Glutamatergic neuron (in vitro differentiated cells): ENCODE results near the gene LRFN2. TPM values are rescaled to one million over a fixed set of nuclear protein-coding genes. Genes with fewer than 3 reads are reported as not detected.

Experiments
- DNase-seq: peaks from one replicate; pipeline ENCODE4 v3.0.0; 2022
- H3K27ac Mint-ChIP-seq: one replicate; pipeline ENCODE4 v1.8.0; 2020; ENCODE audit warnings: mild to moderate bottlenecking, mixed read lengths, inconsistent platforms; ENCODE audit not compliant: unreplicated experiment
- H3K27me3 Mint-ChIP-seq: one replicate; pipeline ENCODE4 v1.8.0; 2020; ENCODE audit warnings: mild to moderate bottlenecking, moderate library complexity, mixed read lengths, inconsistent platforms; ENCODE audit not compliant: unreplicated experiment
- H3K36me3 Mint-ChIP-seq: one replicate; pipeline ENCODE4 v1.8.0; 2020; ENCODE audit warnings: mild to moderate bottlenecking, mixed read lengths, inconsistent platforms; ENCODE audit not compliant: unreplicated experiment
- H3K4me1 Mint-ChIP-seq: one replicate; pipeline ENCODE4 v1.8.0; 2020; ENCODE audit warnings: mild to moderate bottlenecking, low read depth, mixed read lengths, inconsistent platforms; ENCODE audit not compliant: unreplicated experiment
- H3K4me3 Mint-ChIP-seq: one replicate; pipeline ENCODE4 v1.8.0; 2020; ENCODE audit warnings: mild to moderate bottlenecking, mixed read lengths, inconsistent platforms; ENCODE audit not compliant: unreplicated experiment
- H3K9me3 Mint-ChIP-seq: one replicate; pipeline ENCODE4 v1.8.0; 2020; ENCODE audit warnings: mild to moderate bottlenecking, moderate library complexity, mixed read lengths, inconsistent platforms; ENCODE audit not compliant: unreplicated experiment
- CTCF ChIP-seq: fragments of 200-600 bp; sonication (generic); IDR thresholded peaks from one replicate; pipeline ENCODE4 v1.5.0; 2021; ENCODE audit not compliant: partially characterized antibody, unreplicated experiment
- total RNA-seq: library from RNA; stranded (reverse); fragmentation: NEBNext Ultra II Directional; extraction: Animal tissue kit (Norgen Biotek cat#: 25700); gene quantifications from one replicate; pipeline ENCODE4 v1.2.1, GENCODE V29; 2021; ENCODE audit not compliant: unreplicated experiment

LRFN2 gene
- total RNA-seq, 1 donor from 2014 or later = 0.56 TPM

DNA sequence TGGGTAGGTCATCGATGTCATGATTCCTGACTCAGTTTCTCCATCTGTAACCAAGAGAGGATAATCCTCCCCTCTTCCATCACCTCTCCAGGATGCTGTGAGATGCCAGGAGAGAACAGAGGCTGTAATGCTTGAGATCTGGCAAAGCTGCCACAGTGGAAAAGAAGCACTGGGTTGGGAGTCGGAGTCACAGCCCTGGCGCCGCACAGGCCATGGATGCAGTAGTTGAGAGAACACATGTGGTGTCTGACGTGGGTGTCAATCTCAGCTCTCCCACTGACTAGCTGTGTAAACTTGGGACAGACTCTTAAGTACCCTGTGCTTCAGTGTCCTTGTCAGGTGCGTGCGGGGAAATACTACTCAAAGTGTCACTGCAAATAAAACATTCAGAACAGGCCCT, 47.3 kb downstream of the LRFN2 start:
- Mint-ChIP-seq H3K4me3 (no peak overlapping the region), H3K9me3 (peaks cover 2% of the 10 kb centered on the region), H3K4me1 (no peaks in the 10 kb centered on the region), H3K36me3 (no peaks in the 10 kb centered on the region), H3K27me3 (peaks cover 8% of the 10 kb centered on the region), H3K27ac (no peak overlapping the region)
- no peak for TF ChIP-seq CTCF
- DNase-seq = no peak

- no peak overlapping the region for H3K27ac Mint-ChIP-seq
- TF ChIP-seq CTCF = no peak
- H3K4me3 Mint-ChIP-seq = no peak overlapping the region
- no peaks in the 10 kb centered on the region for H3K36me3 Mint-ChIP-seq
- no peaks in the 10 kb centered on the region for H3K4me1 Mint-ChIP-seq
- DNase-seq = no peak
- H3K9me3 Mint-ChIP-seq = peaks cover 2% of the 10 kb centered on the region
- H3K27me3 Mint-ChIP-seq = peaks cover 8% of the 10 kb centered on the region
These were observed 48.6 kb downstream of the LRFN2 start for GRCh38 chr6:40538556-40538955.

- TF ChIP-seq CTCF = no peak
- Mint-ChIP-seq H3K27me3 (peaks cover 8% of the 10 kb centered on the region), H3K27ac (no peak overlapping the region), H3K4me3 (no peak overlapping the region), H3K9me3 (peaks cover 3% of the 10 kb centered on the region), H3K36me3 (peaks cover 4% of the 10 kb centered on the region), H3K4me1 (no peaks in the 10 kb centered on the region)
- no peak for DNase-seq
These were observed 49.7 kb downstream of the LRFN2 start for GRCh38 chr6:40537446-40537845.

GRCh38 chr6:40536442-40536841, 50.7 kb downstream of the LRFN2 start:
- Mint-ChIP-seq H3K27me3 (peaks cover 8% of the 10 kb centered on the region), H3K4me1 (no peaks in the 10 kb centered on the region), H3K36me3 (peaks cover 4% of the 10 kb centered on the region), H3K9me3 (peaks cover 4% of the 10 kb centered on the region), H3K27ac (no peak overlapping the region), H3K4me3 (no peak overlapping the region)
- no peak for TF ChIP-seq CTCF
- no peak for DNase-seq

DNA sequence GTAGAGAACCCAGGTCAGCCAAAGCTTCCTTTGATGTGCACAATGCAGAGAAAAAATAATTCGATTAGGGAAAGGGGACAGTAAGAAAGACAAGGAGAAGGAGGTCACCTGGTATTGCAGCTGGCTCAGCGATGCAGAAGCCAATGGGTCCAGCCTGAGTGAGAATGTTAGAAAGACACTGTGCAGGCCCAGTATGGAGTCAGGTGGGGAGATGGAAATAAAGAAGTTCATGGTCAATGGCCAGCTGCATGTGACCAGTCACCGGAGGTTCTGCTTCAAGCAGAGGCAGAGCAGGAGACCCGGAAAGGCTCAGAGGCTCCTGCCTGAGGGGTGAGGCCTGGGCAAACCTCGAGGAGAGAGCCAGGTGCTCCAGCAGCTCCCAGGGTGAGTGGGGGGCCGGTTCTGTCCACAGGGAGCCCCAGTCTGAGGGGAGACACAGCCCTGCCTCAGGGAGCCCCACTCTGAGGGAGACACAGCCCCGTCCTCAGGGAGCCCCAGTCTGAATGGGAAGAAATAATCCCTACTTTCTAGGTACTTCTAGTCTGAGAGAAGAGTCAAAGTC, 51.3 kb downstream of the LRFN2 start:
- no peak overlapping the region for H3K27ac Mint-ChIP-seq
- no peak for TF ChIP-seq CTCF

More for the DNA sequence above, 51.3 kb downstream of the LRFN2 start:
- Mint-ChIP-seq H3K27me3 (peaks cover 8% of the 10 kb centered on the region), H3K4me1 (no peaks in the 10 kb centered on the region), H3K9me3 (peaks cover 4% of the 10 kb centered on the region), H3K4me3 (no peak overlapping the region), H3K36me3 (peaks cover 4% of the 10 kb centered on the region)
- DNase-seq = no peak
